HFF-Myc (cell line): Measurements from ENCODE around the gene OGT.
"Not testable (repeated sequence)": the region's sequence is repeated elsewhere in the genome, so short reads cannot be mapped to it uniquely, and the experiment has no call there.

Source experiments
- DNase-seq: peaks from one replicate; pipeline ENCODE4 v3.0.0-alpha.2; 2011; ENCODE audit warnings: low read depth; ENCODE audit errors: extremely low read depth
- H3K4me3 ChIP-seq: replicated peaks from 2 replicates; pipeline ENCODE4 v1.5.1; 2011; ENCODE audit warnings: low read depth, mild to moderate bottlenecking, control low read depth, low read length
- TF ChIP-seq, protein P1 (sequence below): IDR thresholded peaks from 2 replicates; pipeline ENCODE4 v1.5.1; 2012; ENCODE audit warnings: mild to moderate bottlenecking, low read depth, low read length, control low read depth; ENCODE audit errors: missing control alignments

OGT gene

DNA sequence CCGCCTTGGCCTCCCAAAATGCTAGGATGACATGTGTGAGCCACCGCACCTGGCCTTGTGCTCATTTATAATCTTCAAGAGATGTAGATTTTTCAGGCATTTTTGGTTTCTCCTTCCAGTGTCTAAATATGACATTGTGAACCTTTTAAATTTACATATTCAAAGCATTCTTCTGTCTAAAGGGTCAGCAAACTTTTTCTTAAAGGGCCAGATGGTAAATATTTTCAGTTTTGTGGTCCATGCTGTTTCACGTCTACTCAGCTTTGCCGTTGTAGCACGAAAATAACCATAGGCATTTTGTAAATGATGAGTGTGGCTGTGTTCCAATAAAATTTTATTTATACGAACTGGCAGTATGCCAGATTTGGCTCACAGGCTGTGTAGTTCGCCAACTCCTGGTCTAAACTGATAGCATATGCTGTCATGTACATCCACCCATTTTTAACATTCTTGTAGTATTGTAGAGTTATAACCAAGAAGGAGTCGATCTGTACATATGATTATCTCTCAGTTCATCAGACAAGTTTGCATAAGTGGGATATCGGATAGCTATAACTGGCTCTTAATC lies 32.7 kb downstream of the OGT start:
- no peak for DNase-seq
- TF ChIP-seq, protein P1, sequence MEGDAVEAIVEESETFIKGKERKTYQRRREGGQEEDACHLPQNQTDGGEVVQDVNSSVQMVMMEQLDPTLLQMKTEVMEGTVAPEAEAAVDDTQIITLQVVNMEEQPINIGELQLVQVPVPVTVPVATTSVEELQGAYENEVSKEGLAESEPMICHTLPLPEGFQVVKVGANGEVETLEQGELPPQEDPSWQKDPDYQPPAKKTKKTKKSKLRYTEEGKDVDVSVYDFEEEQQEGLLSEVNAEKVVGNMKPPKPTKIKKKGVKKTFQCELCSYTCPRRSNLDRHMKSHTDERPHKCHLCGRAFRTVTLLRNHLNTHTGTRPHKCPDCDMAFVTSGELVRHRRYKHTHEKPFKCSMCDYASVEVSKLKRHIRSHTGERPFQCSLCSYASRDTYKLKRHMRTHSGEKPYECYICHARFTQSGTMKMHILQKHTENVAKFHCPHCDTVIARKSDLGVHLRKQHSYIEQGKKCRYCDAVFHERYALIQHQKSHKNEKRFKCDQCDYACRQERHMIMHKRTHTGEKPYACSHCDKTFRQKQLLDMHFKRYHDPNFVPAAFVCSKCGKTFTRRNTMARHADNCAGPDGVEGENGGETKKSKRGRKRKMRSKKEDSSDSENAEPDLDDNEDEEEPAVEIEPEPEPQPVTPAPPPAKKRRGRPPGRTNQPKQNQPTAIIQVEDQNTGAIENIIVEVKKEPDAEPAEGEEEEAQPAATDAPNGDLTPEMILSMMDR, result no peak

DNA sequence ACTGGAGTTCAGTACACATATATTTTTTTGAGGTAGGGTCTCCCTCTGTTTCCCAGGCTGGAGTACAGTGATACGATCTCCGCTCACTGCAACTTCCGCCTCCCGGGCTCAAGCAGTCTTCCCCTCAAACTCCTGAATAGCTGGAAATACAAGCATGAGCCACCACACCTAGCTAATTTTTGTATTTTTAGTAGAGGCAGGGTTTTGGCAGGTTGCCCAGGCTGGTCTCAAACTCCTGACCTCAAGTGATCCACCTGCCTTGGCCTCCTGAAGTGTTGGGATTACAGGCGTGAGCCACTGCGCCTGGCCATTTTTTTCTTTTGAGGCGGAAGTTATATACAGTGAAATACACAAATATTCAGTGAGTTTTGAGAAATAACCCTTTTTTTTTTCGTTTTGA lies 38.5 kb downstream of the OGT start:
- H3K4me3 ChIP-seq, DNase-seq: not testable (repeated sequence)

More for the DNA sequence above, 32.7 kb downstream of the OGT start:
- H3K4me3 ChIP-seq, result no peak overlapping the region

DNA sequence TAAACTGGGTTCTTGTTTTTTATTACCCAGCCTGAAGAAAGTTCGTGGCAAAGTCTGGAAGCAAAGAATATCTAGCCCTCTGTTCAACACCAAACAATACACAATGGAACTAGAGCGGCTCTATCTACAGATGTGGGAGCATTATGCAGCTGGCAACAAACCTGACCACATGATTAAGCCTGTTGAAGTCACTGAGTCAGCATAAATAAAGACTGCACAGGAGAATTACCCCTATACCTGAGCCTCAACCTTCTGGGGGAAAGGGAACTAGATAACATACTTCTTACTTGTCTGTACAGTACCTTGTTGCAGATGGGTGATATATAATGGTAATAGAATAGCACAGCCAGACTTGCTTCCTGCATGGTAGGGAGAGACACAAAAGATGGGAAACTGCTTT lies 40.7 kb downstream of the OGT start:
- DNase-seq, result no peak
- TF ChIP-seq, protein P1, result no peak
- H3K4me3 ChIP-seq, result no peak overlapping the region

DNA sequence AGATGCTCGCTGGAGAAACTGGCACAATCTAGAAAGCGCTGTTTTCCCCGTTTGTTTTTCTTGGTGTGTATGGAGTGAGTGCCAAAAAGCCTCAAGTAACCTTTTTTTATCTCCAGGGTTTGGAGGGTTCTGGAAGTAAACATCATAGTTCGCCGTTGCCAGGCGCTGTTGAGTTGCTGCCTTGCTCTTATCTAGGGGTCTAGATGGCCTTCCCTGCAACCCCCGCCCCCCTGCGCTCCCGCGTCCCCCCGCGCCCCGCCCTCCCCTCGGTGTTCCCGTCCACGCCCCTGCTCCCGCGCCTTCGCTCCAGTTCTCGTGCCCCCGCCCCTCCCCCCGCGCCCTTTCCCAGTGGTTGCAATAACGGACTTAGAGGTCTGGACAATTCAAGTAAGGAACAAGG lies 44.8 kb downstream of the OGT start:
- TF ChIP-seq, protein P1, result no peak

DNA sequence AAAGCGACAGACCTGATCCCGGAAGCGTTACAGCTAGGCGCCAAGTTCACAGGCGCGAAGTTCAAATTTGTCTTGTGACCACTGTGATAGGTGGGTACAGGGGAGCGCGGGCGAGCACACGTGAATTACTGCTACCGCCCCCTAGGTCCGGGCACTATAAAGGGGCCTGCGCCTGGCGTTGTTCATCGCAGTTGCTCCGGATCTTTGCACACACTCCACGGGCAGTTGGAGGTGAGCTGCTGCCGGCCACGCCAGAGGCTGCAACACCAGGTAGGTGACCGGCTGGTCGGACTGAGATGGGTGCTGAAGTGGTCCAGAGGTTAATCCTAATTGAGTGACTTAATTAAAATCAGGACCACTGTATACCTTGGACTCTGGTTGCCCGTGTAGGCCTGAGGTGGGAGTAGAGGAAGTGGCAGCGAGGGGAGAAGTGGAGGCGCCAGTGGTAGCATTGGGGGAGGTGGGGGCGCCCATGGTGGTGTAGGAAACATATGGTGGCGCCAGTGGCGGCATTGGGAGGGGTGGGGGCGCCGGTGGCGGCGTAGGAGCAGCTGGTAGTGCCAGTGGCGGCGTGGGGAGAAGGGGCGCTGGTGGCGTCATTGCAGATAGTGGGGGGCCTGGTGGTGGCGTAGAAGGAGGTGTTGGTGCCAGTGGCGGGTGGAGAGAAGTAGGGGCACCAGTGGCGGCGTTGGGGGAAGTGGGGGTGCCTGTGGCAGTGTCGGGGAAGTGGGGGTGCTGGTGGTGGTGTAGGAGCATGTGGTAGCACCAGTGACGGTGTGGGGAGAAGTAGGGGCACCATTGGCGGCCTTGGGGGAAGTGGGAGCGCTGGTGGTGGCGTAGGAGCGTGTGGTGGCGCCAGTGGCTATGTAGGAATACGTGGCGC lies 45.6 kb downstream of the OGT start, which contains the start of gene GCNA:
Gene GCNA, plus strand, starts transcription at position 185 of the 883 bp plus-strand sequence. CDS start 2,385 bp downstream, outside the sequence.
- DNase-seq, result no peak
- H3K4me3 ChIP-seq, result no peak within 1 kb of the TSS
- TF ChIP-seq, protein P1, result no peak

More for the DNA sequence above, 44.8 kb downstream of the OGT start:
- no peak for DNase-seq
- H3K4me3 ChIP-seq, result no peak overlapping the region

DNA sequence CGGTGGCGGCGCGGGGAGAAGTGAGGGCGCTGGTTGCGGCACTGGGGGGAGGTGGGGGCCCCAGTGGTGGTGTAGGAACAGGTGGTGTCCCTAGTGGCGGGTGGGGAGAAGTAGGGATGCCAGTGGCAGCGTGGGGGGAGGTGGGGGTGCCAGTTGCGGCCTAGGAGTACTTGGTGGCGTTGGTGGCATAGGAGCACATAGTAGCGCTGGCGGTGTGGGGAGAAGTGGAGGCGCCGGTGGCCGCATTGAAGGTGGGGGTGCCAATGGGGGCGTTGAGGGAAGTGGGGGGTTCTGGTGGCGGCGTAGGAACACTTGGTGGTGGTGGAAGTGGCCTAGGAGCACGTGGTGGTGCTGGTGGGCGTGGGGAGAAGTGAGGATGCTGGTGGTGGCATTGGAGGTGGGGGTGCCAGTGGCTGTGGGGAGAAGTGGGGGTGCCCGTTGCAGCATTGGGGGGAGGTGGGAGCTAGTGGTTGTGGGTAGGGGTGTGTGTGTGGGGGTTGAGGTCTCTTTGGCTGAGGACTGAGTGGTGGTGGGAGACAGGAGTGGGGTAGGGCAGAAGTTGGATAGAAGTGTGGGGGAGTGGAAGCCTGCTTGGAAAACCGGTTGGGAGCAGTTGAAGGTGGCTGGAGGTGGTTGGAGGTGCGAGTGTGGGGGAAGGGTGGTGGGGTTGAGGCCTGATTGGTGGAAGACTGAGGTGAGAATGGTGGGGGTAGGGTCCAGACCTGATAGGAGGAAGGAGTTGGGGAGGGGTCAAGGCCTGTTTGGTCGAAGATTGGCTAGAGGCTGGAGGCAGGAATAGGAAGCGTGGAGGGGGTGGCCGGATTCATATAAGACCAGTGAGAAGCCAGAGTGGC lies 46.5 kb downstream of the OGT start:
- no peak for DNase-seq
- H3K4me3 ChIP-seq, result no peak overlapping the region
- TF ChIP-seq, protein P1, result no peak
